ENCODE results near the gene NOTCH2.
A peak's percentile ranks its signal among the peaks of the same experiment; 100 is the strongest.
"Not testable (repeated sequence)": the region's sequence is repeated elsewhere in the genome, so short reads cannot be mapped to it uniquely, and the experiment has no call there.

NOTCH2 gene

GRCh38 chr1:120069067-120069919, at the start of gene NOTCH2:
TSS of gene NOTCH2 (minus strand) at chr1:120069662. CDS start at chr1:120069406, 256 bp downstream.
- DNase-seq (ENCODE audit: low read depth, low spot score) = not testable (repeated sequence)
- H3K27ac ChIP-seq = peak within 1 kb of the TSS; percentile 43

- H3K27ac ChIP-seq; DNase-seq (ENCODE audit: low read depth, low spot score): not testable (repeated sequence)
These were observed 48.1 kb upstream of the NOTCH2 start for GRCh38 chr1:120117371-120118177.

DNA sequence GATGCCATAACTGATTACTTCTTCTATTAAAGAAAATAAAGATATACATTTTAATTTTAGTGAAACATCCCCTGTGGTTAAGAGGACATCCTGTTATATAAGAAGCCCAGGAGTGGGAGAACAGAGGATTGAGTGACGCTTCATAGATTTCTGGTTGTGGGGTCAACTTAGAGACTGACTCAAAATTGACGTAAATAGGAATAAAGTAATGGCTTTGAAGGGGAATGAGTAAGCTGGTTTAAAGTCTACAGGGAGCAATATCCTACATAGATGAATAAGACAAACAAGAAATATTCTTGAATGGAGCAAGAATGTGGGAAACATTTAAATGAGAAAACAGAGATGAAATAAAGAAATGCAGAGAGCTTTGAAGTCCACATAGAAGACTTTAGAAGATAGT, 46.6 kb upstream of the NOTCH2 start:
- H3K27ac ChIP-seq; DNase-seq (ENCODE audit: low read depth, low spot score): not testable (repeated sequence)

DNA sequence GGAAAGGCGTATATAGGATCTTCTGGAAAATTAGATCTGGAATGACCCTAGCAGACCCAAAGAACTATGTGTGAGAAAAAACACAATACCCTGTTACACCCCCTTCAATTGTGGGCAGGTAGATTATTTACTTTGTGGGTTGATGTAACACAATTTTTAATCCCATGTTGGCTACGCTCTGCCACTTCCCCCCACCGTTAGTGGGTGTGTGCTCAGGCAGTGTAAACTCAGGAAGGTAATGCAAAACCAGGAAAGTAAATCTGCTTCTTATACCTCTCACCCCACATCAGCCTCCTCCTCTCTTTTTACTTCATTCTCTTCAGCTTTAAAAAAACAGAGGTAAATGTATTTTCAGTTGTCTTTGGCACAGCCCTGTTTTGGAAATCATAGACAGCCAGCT, 43.7 kb upstream of the NOTCH2 start:
- DNase-seq (ENCODE audit: low read depth, low spot score); H3K27ac ChIP-seq: not testable (repeated sequence)

DNA sequence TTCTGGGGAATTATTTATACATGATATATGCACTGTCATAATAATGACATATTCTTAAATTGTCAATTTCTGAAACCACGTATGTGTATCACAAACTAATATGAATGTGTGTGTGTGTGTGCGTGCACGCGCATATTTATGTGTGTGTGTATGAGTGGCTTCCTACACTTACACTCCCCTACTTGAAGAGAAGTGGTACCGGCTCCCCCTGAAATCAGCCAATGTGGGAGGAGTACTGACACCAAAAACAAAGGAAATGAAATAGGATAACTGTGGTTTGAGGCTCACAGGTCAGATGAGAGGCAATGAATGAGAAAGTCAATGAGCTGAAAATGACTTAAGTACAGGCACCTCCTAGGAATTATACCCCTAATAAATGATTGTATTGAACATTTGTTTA, 42.8 kb upstream of the NOTCH2 start:
- DNase-seq (ENCODE audit: low read depth, low spot score); H3K27ac ChIP-seq: not testable (repeated sequence)

DNA sequence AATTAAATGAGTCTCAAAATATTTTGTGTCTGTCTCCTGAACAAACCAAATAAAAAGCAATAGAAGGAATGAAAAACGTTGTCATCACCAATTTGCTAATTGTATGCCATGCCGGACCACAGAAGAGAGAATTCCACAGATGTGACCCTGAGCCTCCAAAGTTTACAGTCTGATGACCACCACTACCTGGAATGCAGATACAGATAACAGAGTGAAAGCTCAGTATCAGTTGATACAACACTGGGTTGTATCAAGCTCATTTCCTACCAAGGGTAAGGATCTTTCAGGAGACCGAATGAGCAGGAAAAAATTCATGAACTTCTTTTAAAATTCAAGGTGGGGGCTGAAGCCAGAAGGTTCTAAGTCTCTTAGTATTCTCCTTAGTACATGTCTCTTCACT, 42.3 kb upstream of the NOTCH2 start:
- H3K27ac ChIP-seq; DNase-seq (ENCODE audit: low read depth, low spot score): not testable (repeated sequence)

DNA sequence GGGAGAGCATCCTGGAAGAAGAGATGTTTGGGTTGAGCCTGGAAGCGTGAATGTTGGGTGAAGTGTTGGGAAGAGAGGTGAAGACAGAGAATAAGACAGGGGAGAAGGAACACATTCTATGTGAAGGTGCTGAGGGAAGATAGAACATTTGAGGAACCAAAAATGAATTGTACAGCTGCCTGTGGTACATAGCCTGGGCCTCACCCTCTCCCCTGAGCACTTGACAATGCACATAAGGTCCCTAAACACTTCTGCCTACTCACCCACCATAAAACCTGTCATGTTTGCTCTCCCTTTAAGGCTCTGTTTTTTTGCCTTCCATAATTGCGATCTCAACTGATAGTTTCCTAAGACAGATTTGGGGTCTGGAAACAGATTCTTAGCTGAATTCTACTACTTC, 41.5 kb upstream of the NOTCH2 start:
- not testable (repeated sequence) for H3K27ac ChIP-seq

GRCh38 chr1:120109656-120110055, 40.2 kb upstream of the NOTCH2 start:
- not testable (repeated sequence) for H3K27ac ChIP-seq; DNase-seq (ENCODE audit: low read depth, low spot score)

More for the DNA sequence above, 41.5 kb upstream of the NOTCH2 start:
- not testable (repeated sequence) for DNase-seq (ENCODE audit: low read depth, low spot score)

- not testable (repeated sequence) for H3K27ac ChIP-seq; DNase-seq (ENCODE audit: low read depth, low spot score)
These were observed 39.7 kb upstream of the NOTCH2 start for GRCh38 chr1:120109180-120109579.

GRCh38 chr1:120105288-120105687, 35.8 kb upstream of the NOTCH2 start:
- not testable (repeated sequence) for DNase-seq (ENCODE audit: low read depth, low spot score); H3K27ac ChIP-seq

GRCh38 chr1:120103768-120104167, 34.3 kb upstream of the NOTCH2 start:
- H3K27ac ChIP-seq; DNase-seq (ENCODE audit: low read depth, low spot score): not testable (repeated sequence)

GRCh38 chr1:120101593-120101992, 32.1 kb upstream of the NOTCH2 start:
- DNase-seq (ENCODE audit: low read depth, low spot score) = not testable (repeated sequence)

DNA sequence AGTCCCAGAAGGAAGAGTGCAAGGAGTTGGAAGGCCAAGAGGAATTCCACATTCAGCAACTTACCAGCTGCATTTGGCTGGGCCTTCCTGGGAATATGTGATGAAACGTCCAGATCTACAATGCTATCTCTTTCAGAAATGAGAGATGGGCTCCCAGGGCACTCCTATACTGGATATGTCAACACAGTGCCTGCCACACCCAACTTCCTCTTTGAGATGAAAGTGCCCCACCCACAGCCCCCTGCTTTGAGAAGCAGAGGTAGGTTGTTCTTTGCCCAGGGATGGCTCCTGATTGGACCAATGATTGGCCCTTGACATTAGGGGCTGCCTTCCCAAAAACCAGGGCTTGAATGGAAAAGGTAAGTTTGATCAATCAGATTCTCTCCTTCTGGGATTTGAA, 31.1 kb upstream of the NOTCH2 start:
- not testable (repeated sequence) for H3K27ac ChIP-seq; DNase-seq (ENCODE audit: low read depth, low spot score)

More at GRCh38 chr1:120101593-120101992, 32.1 kb upstream of the NOTCH2 start:
- H3K27ac ChIP-seq = not testable (repeated sequence)

DNA sequence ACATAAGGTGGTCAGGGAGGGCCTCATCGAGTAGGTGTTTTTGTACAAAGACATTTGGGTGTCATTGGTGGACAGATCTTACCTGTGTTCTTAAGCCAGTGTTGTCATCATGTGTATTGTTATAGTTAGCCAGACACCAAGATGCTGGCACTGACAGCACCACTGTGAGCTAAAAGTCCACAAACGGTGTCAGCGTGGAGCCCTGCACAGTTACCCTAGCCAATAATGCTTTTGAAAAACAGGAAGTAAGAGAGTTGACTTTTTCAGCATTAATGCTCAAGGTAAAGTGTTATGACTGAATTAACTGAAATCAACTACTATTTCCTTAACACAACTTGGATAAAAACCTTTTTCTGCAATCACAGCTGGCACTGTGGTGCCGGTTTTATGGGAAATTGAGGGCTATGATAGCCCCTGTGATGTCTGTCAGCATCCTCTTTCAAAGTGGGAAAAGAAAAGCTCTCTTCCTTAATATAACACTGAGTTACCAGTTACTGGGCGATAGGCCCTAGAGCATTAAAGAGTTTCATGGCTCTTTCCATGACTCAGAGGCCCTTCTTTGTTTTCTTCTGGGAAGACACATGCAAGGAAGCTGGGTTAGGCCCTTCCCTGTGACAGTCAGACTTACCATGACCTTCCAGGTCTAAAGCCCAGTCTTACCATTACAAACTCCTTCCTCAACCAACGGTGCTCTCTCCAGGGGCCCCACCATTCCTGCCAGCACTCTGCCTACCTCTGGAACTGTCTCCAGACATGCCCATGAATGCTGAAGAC, 29.7 kb upstream of the NOTCH2 start:
- not testable (repeated sequence) for H3K27ac ChIP-seq; DNase-seq (ENCODE audit: low read depth, low spot score)

GRCh38 chr1:120096981-120097545, 27.6 kb upstream of the NOTCH2 start:
- not testable (repeated sequence) for H3K27ac ChIP-seq; DNase-seq (ENCODE audit: low read depth, low spot score)

GRCh38 chr1:120093548-120094181, 24.2 kb upstream of the NOTCH2 start:
- not testable (repeated sequence) for H3K27ac ChIP-seq; DNase-seq (ENCODE audit: low read depth, low spot score)

DNA sequence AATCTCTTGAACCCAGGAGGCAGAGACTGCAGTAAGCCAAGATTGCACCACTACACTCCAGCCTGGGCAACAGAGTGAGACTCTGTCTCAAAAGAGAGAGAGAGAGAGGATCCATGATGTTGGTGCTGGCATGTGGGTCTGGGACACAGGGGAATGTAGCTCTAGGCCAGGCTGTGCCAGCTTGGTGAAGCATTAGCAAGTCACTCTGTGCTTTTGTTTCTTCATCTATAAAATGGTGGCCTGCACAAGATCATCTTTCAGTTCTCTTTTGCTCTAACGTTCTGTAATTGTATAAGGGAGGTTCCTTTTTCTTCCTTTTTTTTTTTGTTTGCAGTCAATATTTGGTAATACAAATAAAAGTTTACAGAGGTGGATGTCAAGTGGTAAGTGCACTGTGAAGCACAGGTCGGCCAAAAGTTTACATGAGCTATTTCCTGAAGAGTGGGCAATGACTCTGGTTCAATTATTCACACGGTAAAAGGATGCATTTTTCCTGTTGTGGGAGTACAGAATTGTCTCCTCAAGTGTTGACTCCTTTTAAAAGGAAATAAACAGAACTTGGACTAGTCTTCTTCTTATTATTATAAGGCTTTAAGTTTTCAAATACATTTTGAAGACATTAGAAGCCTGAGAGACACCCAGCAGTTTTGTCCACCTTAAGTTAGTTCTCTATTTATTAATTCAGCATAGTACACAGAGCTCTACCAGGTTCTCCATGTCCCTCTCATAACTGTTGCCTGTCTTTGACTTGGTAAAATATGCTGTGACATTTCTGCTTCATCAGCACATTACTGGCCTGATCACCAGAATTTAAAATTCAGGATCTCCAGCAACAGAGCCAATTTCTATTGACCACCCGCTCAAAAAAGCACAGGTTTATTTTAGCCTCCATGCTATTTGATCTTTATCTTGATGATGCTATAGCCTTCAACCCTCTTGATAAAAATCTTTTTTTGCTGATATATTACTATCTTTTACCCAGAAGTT, 23.1 kb upstream of the NOTCH2 start:
- not testable (repeated sequence) for H3K27ac ChIP-seq; DNase-seq (ENCODE audit: low read depth, low spot score)

GRCh38 chr1:120090830-120091229, 21.4 kb upstream of the NOTCH2 start:
- not testable (repeated sequence) for DNase-seq (ENCODE audit: low read depth, low spot score); H3K27ac ChIP-seq
